ENCODE data around the gene LRRC61. TPM values are rescaled to one million over a fixed set of nuclear protein-coding genes. Genes with fewer than 3 reads are reported as not detected.
"Not testable (repeated sequence)": the region's sequence is repeated elsewhere in the genome, so short reads cannot be mapped to it uniquely, and the experiment has no call there.

Gene LRRC61
- 10 to 100 TPM; 13.0 to 33.0 (median 19.1) TPM for total RNA-seq
- long read RNA-seq, partial matches to known transcripts = 1 of 4 reads
- long read RNA-seq, other reads (novel, unspliced or antisense) = 0 of 4 reads

GRCh38 chr7:150322833-150323681 is at the start of gene LRRC61, which contains the start of gene ACTR3C:
Gene LRRC61, plus strand, starts transcription at chr7:150323355. Its CDS starts 13,507 bp downstream, at chr7:150336862.
Gene ACTR3C, minus strand, starts transcription at chr7:150323545. Its CDS starts 28,249 bp downstream, at chr7:150295296.
- intact Hi-C loops (cut with DNase I) = no loop called here
- H3K27ac ChIP-seq = peak within 1 kb of the TSS; percentile 97 to 100 (median 98)
- peak; percentile 62 to 79 (median 72) for ATAC-seq
- TF ChIP-seq CTCF (IDR thresholded peaks at IDR 0.05) (peak; percentile 27 to 44 (median 33)), POLR2A (IDR thresholded peaks at IDR 0.05) (peak; percentile 74)
- H3K27me3 ChIP-seq = no peaks in the 10 kb centered on the region
- H3K4me1 ChIP-seq = peaks cover 0 to 47% (median 16%) of the 10 kb centered on the region in 4 donors
- H3K4me3 ChIP-seq = peak within 1 kb of the TSS; percentile 70 to 82 (median 78)
- peaks cover 0 to 8% (median under 1%) of the 10 kb centered on the region in 4 donors for H3K36me3 ChIP-seq
- WGBS (ENCODE audit: insufficient coverage, low coverage, low lambda C conversion rate, missing lambda C conversion rate) = 2% methylated on average over 34 of the region's 82 CpGs
- H3K9me3 ChIP-seq = no peaks in the 10 kb centered on the region
- peak; percentile 77 to 83 (median 82) for DNase-seq

GRCh38 chr7:150276132-150276695 is 46.9 kb upstream of the LRRC61 start:
- ATAC-seq = peak; percentile 78 to 83 (median 80)
- H3K36me3 ChIP-seq; H3K9me3 ChIP-seq; DNase-seq; H3K27me3 ChIP-seq; H3K27ac ChIP-seq; H3K4me3 ChIP-seq; intact Hi-C loops (cut with DNase I); H3K4me1 ChIP-seq: not testable (repeated sequence)
- TF ChIP-seq CTCF (IDR thresholded peaks at IDR 0.05) = peak; percentile 63 to 71 (median 65)
- WGBS (ENCODE audit: insufficient coverage, low coverage, low lambda C conversion rate, missing lambda C conversion rate) = 34% methylated on average over 3 of the region's 6 CpGs

GRCh38 chr7:150278383-150278782 is 44.8 kb upstream of the LRRC61 start:
- ATAC-seq; H3K27me3 ChIP-seq; DNase-seq; H3K9me3 ChIP-seq; intact Hi-C loops (cut with DNase I); H3K4me3 ChIP-seq; H3K36me3 ChIP-seq; H3K27ac ChIP-seq; H3K4me1 ChIP-seq: not testable (repeated sequence)
- no CpG with 5 or more reads among the region's 11 CpGs for WGBS (ENCODE audit: insufficient coverage, low coverage, low lambda C conversion rate, missing lambda C conversion rate)

GRCh38 chr7:150281681-150282403 is 41.3 kb upstream of the LRRC61 start:
- H3K27me3 ChIP-seq; intact Hi-C loops (cut with DNase I); H3K36me3 ChIP-seq; ATAC-seq; H3K27ac ChIP-seq; H3K9me3 ChIP-seq; H3K4me1 ChIP-seq; H3K4me3 ChIP-seq; DNase-seq: not testable (repeated sequence)
- WGBS (ENCODE audit: insufficient coverage, low coverage, low lambda C conversion rate, missing lambda C conversion rate) = 100% methylated on average over 2 of the region's 25 CpGs

GRCh38 chr7:150283111-150283510 is 40.0 kb upstream of the LRRC61 start:
- ATAC-seq; intact Hi-C loops (cut with DNase I): not testable (repeated sequence)
- 49% methylated on average over 2 of the region's 3 CpGs for WGBS (ENCODE audit: insufficient coverage, low coverage, low lambda C conversion rate, missing lambda C conversion rate)

GRCh38 chr7:150283608-150284007 is 39.5 kb upstream of the LRRC61 start:
- H3K4me3 ChIP-seq; H3K36me3 ChIP-seq; DNase-seq; H3K27ac ChIP-seq; H3K9me3 ChIP-seq; H3K4me1 ChIP-seq; H3K27me3 ChIP-seq; intact Hi-C loops (cut with DNase I); ATAC-seq: not testable (repeated sequence)
- 93% methylated on average over 3 of the region's 6 CpGs for WGBS (ENCODE audit: insufficient coverage, low coverage, low lambda C conversion rate, missing lambda C conversion rate)

More at GRCh38 chr7:150283111-150283510, 40.0 kb upstream of the LRRC61 start:
- H3K27me3 ChIP-seq, H3K9me3 ChIP-seq, H3K27ac ChIP-seq, H3K4me3 ChIP-seq, H3K36me3 ChIP-seq, H3K4me1 ChIP-seq, DNase-seq: not testable (repeated sequence)
